Stomach smooth muscle (tissue), 2 donors: ENCODE results near the gene HRH3.

Experiments
- H3K27ac ChIP-seq: one replicate; pipeline ENCODE4 v1.7.0; 2013; ENCODE audit warnings: mild to moderate bottlenecking, low read length, inconsistent platforms
- H3K27me3 ChIP-seq, 2 donors: one replicate each; pipeline ENCODE4 v1.7.0; 2013; ENCODE audit warnings: low read length in 2 of 2; ENCODE audit not compliant: insufficient read depth in 2 of 2, control insufficient read depth in 1 of 2
- H3K36me3 ChIP-seq, 2 donors: one replicate each; pipeline ENCODE4 v1.7.0; 2013; ENCODE audit warnings: low read length in 2 of 2; ENCODE audit not compliant: control insufficient read depth in 2 of 2, insufficient read depth in 2 of 2
- H3K4me1 ChIP-seq: one replicate; pipeline ENCODE4 v1.7.0; 2013; ENCODE audit warnings: low read length; ENCODE audit not compliant: control insufficient read depth, insufficient read depth
- H3K4me3 ChIP-seq, 2 donors: one replicate each; pipeline ENCODE4 v1.7.0; 2013; ENCODE audit warnings: low read length in 2 of 2
- H3K9ac ChIP-seq, 2 donors: one replicate each; pipeline ENCODE4 v1.7.0; 2013; ENCODE audit warnings: low read length in 2 of 2, mild to moderate bottlenecking in 1 of 2
- H3K9me3 ChIP-seq, 2 donors: one replicate each; pipeline ENCODE4 v1.7.0; 2013; ENCODE audit warnings: low read length in 2 of 2; ENCODE audit not compliant: control insufficient read depth in 2 of 2
- donor health status: healthy.
- donor health status: Pancreatic carcinoma.

Gene HRH3

DNA sequence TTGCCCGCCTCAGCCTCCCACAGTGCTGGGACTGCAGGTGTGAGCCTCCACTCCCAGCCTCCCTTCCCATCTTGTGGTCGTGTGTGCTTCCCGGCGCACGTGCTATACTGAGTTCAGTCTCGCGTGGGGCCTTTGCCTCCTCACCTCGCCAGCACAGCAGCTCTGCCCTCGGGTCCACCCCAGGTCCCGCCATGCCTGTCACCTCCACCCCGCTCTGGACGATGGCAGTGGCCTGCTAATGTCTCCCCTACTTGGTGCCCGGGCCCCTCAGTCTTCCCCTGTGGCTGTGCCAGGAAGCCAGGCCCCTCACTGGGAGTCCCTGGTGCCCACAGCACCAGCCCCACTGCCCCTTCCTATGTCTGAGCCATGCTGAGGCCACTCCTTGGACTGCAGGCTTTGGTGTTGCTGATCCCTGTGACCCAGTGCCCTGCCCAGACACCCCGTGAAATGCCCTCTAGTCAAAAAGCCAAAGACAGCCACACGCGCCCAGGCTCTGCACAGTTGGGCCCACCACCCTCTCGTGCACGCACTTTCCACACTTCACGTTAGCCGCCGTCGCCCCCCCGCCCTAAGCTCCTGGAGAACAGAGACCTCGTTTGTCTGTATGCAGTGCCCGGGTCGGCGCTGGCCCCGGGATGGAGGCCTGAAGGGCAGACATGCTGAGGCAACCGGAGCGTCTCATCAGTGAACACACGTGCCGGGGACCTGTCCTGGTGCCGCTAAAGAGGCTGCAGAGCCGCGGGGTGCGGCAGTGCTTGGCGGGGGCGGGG is 14.3 kb downstream of the HRH3 start:
- Histone ChIP-seq H3K9me3 (no peaks in the 10 kb centered on the region), H3K27ac (no peak overlapping the region), H3K27me3 (peaks cover 11 to 14% of the 10 kb centered on the region in 2 donors), H3K36me3 (peaks cover 12 to 14% of the 10 kb centered on the region in 2 donors), H3K4me1 (no peaks in the 10 kb centered on the region), H3K9ac (no peak overlapping the region), H3K4me3 (no peak overlapping the region)

DNA sequence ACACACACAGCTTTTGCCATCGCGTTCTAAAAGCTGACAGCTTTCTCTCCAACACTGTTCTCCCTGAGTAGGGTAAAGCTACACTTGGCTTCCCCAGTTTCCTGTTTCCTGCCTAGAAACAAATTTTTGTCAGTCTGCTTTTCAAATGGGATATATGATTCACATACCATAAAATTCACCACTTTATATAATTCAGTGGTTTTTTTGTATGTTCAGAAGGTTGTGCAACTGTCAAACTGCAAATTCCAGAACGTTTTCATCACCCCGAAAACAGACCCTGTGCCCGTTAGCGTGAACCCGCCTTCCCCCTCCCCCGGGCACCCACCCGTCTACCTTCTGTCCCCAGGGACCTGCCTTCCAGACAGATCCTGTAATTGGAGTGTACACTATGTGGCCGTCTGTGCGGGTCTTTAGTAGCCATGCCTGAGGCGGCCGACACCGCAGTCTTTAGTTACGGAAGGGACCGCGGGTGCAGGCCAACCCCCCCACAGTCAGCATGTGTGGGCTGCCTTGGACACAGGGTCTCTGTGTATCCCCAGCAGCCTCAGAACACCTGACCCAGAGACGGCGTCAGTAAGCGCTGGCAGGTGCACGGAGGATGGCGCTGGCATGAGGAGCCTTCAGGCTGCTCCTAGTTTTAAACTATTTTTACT is 16.6 kb downstream of the HRH3 start:
- H3K27ac ChIP-seq: no peak overlapping the region
- H3K4me1 ChIP-seq: no peaks in the 10 kb centered on the region
- H3K27me3 ChIP-seq: no peaks in the 10 kb centered on the region
- no peak overlapping the region for H3K9ac ChIP-seq
- H3K9me3 ChIP-seq: no peaks in the 10 kb centered on the region
- H3K36me3 ChIP-seq: peaks cover 29 to 30% of the 10 kb centered on the region in 2 donors
- H3K4me3 ChIP-seq: no peak overlapping the region

DNA sequence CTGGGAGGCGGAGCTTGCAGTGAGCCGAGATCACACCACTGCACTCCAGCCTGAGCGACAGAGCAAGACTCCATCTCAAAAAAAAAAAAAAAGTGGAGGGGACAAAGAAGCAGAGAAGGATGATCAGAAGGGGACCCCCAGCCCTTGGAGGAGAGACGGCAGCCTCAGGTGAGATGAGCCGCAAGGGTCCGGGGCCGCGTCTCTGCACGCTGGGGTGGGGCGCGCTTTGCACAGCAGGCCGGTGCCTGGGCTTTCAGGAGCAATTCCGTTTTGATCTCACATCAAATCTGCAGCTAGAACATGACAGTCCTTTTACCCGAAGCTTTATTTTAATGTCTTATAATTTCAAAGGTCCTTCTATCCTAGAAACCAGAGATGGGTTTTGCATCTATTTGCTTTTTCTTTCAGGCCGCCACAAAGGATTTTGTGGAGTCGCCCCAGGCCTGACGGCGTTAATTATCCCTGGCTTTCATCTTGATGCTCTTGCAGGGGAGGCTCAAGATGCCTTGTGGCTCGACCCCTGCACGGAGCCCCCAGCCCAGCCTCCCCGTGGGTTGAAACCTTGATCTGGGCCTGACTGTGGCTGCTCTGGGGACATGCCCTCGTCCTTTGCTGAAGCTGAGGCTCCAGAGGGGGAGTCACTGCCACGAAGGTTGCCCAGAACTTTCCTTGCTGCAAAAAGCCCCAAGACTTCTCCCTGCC is 17.3 kb downstream of the HRH3 start:
- Histone ChIP-seq H3K27ac (no peak overlapping the region), H3K4me1 (no peaks in the 10 kb centered on the region), H3K9ac (no peak overlapping the region), H3K36me3 (peaks cover 36 to 37% of the 10 kb centered on the region in 2 donors), H3K9me3 (no peaks in the 10 kb centered on the region), H3K4me3 (no peak overlapping the region), H3K27me3 (no peaks in the 10 kb centered on the region)

DNA sequence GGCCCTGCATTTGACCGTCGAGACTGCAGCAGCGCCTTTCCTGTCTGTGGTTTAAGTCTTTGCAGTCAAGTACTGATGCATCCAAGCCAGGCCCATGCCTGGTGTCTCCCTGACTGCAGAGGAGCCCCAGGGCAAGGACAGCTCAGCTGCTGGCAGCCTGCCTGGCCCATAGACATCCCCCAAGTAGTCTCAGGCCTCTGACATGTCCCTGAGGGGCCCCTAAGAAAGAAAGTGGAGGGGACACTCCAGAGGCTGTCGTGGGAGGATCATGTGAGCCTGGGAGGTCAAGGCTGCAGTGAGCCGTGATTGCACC is 18.0 kb downstream of the HRH3 start:
- no peak overlapping the region for H3K4me3 ChIP-seq
- H3K4me1 ChIP-seq: no peaks in the 10 kb centered on the region
- H3K27me3 ChIP-seq: no peaks in the 10 kb centered on the region
- H3K9ac ChIP-seq: no peak overlapping the region
- no peak overlapping the region for H3K27ac ChIP-seq
- no peaks in the 10 kb centered on the region for H3K9me3 ChIP-seq
- H3K36me3 ChIP-seq: peaks cover 40 to 42% of the 10 kb centered on the region in 2 donors

DNA sequence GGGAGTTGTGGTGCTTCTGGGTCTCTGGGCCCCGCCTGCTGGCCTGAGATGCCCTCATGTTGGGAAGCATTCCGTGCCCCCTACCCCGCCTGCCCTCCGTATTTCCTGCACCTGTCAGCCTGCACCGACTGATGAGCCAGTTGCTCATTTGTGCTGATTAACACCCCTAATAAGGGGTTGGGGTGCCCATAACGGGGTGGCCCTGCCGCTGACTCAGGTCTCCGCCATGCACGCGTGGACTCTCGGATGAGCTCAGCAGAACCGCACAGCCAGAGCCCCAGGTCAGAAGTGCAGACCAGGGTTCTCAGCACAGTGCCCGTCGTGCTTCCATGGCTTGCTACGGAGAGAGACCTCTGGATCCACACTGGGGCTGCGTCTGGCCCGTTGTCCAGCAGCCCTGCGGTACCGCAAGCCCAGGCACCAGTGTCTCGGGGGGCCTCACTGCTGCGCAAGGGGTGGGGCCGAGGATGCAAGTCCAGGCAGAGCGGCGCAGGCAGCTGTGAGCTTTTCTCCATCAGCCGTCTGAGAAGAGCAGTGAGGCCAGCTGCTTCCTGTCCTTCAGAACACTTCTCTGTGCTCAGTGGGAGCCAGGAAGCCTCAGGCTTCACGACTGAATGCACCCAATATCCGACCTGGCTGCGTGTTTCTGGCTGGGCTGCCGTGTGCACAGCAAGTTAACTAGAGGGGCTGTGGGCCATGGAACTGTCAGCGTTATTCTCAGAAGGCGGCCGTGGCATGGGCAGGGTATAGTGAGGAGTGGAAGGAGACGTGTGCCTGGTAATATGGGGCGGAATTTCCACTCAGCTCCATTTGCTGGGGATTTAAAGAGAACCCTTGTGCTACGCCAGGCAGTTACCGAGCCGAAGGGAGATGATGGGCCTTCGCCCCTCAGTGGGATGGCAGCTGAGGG is 18.6 kb downstream of the HRH3 start:
- H3K9ac ChIP-seq: no peak overlapping the region
- H3K27ac ChIP-seq: no peak overlapping the region
- H3K36me3 ChIP-seq: peaks cover 40 to 42% of the 10 kb centered on the region in 2 donors
- no peak overlapping the region for H3K4me3 ChIP-seq
- H3K4me1 ChIP-seq: no peaks in the 10 kb centered on the region
- no peaks in the 10 kb centered on the region for H3K27me3 ChIP-seq
- H3K9me3 ChIP-seq: no peaks in the 10 kb centered on the region

DNA sequence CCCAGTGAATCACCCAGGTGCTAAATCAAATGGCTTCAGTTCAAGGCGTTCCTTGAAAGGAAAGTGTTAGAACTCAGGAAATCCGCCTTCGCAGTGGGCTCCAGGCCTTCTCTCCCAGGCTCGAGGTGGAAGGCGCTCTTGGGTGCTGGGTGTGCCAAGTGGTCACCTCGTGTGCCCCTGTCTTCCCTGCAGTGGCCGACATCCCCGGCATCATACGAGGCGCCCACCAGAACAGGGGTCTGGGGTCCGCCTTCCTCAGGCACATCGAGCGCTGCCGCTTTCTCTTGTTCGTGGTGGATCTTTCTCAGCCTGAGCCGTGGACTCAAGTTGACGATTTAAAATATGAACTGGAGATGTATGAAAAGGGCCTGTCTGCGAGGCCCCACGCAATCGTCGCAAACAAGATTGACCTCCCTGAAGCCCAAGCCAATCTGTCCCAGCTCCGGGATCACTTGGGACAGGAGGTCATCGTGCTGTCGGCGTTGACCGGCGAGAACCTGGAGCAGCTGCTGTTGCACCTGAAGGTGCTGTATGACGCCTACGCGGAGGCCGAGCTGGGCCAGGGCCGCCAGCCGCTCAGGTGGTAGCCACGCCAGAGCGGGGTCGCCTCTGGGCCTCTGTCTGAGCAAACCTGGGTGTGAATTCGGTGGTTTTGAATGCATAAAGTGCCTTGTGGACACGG is 19.4 kb downstream of the HRH3 start:
- Histone ChIP-seq H3K4me1 (no peaks in the 10 kb centered on the region), H3K27me3 (no peaks in the 10 kb centered on the region), H3K27ac (no peak overlapping the region), H3K4me3 (no peak overlapping the region), H3K36me3 (peaks cover 42% of the 10 kb centered on the region in 2 donors), H3K9ac (no peak overlapping the region), H3K9me3 (no peaks in the 10 kb centered on the region)

DNA sequence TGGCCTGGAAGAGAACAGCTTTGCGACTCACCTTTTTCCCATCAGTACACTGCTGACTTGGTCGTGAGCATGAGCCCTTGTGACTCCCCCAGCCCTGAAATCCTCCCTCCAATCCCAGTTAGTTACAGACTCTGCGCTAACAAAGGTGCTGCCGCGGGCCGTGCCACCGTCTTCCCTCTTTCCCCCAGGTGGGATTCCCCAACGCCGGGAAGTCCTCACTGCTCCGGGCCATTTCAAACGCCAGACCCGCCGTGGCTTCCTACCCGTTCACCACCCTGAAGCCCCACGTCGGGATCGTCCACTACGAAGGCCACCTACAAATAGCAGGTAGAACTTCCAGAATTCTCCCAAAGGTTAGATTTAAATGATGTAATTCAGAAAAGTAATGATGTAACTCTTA is 21.1 kb downstream of the HRH3 start:
- H3K9ac ChIP-seq: no peak overlapping the region
- no peaks in the 10 kb centered on the region for H3K27me3 ChIP-seq
- no peak overlapping the region for H3K4me3 ChIP-seq
- peaks cover 42 to 47% of the 10 kb centered on the region in 2 donors for H3K36me3 ChIP-seq
- no peaks in the 10 kb centered on the region for H3K9me3 ChIP-seq
- H3K4me1 ChIP-seq: no peaks in the 10 kb centered on the region
- no peak overlapping the region for H3K27ac ChIP-seq

DNA sequence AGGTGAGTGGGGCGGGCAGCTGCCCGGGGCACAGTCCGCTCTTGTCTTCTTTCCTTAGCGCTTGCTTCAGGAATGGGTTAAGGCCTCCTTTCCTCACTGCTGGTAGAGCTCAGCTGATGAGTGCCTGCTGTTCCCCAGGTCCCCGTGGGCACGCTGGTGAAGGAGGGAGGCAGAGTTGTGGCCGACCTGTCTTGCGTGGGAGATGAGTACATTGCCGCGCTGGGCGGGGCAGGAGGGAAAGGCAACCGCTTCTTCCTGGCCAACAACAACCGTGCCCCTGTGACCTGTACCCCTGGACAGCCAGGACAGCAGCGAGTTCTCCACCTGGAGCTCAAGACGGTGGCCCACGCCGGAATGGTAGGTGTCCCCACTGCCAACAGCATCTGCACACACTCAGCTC is 21.6 kb downstream of the HRH3 start:
- peaks cover 44 to 49% of the 10 kb centered on the region in 2 donors for H3K36me3 ChIP-seq
- H3K4me3 ChIP-seq: no peak overlapping the region
- H3K27me3 ChIP-seq: no peaks in the 10 kb centered on the region
- no peak overlapping the region for H3K27ac ChIP-seq
- no peak overlapping the region for H3K9ac ChIP-seq
- no peaks in the 10 kb centered on the region for H3K9me3 ChIP-seq
- no peaks in the 10 kb centered on the region for H3K4me1 ChIP-seq

DNA sequence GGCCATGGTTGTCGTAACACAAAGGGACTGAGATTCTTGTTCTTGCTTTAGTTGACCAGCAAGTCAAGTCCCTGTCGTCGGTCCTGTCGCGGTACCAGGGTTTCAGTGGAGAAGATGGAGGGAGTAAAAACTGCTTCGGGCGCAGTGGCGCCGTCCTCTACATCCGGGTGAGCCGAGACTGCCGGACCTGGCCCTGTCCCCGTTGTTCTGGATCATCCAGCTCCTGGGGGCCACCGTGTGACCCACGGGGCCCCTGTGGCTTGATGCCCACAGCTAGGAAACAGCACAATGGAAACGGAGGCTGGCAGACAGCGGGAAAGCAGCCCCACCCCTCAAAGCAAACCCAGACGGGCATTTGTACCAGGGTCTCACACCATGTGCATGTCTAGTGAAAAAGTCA is 22.3 kb downstream of the HRH3 start:
- H3K27ac ChIP-seq: no peak overlapping the region
- H3K4me1 ChIP-seq: no peaks in the 10 kb centered on the region
- H3K9me3 ChIP-seq: no peaks in the 10 kb centered on the region
- H3K27me3 ChIP-seq: no peaks in the 10 kb centered on the region
- no peak overlapping the region for H3K9ac ChIP-seq
- no peak overlapping the region for H3K4me3 ChIP-seq
- H3K36me3 ChIP-seq: peaks cover 44 to 55% of the 10 kb centered on the region in 2 donors

DNA sequence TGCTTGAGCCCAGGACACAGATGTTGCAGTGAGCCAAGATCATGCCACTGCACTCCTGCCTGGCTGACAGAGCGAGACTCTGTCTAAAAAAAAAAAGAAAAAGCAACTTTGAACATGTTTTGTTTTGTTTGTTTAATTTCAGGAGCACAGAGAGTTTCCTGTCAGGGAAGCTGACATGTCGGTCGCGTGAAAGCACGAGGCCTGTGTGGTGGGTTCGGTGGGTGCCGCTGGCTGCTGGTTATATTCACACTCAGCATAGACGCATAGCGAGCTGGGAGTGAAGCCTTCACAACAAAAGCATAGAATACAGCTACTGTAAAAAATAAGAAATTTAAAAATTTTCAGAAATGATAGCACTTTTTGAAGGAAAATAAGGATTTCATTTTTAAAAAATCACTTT is 22.8 kb downstream of the HRH3 start:
- Histone ChIP-seq H3K27me3 (no peaks in the 10 kb centered on the region), H3K27ac (no peak overlapping the region), H3K4me1 (no peaks in the 10 kb centered on the region), H3K36me3 (peaks cover 44 to 55% of the 10 kb centered on the region in 2 donors), H3K9ac (no peak overlapping the region), H3K9me3 (no peaks in the 10 kb centered on the region), H3K4me3 (no peak overlapping the region)
